Stomach smooth muscle (tissue), 2 donors: ENCODE results near the gene RAMAC.

Experiments
- H3K27ac ChIP-seq: one replicate; pipeline ENCODE4 v1.7.0; 2013; ENCODE audit warnings: mild to moderate bottlenecking, low read length, inconsistent platforms
- H3K27me3 ChIP-seq, 2 donors: one replicate each; pipeline ENCODE4 v1.7.0; 2013; ENCODE audit warnings: low read length in 2 of 2; ENCODE audit not compliant: insufficient read depth in 2 of 2, control insufficient read depth in 1 of 2
- H3K36me3 ChIP-seq, 2 donors: one replicate each; pipeline ENCODE4 v1.7.0; 2013; ENCODE audit warnings: low read length in 2 of 2; ENCODE audit not compliant: control insufficient read depth in 2 of 2, insufficient read depth in 2 of 2
- H3K4me1 ChIP-seq: one replicate; pipeline ENCODE4 v1.7.0; 2013; ENCODE audit warnings: low read length; ENCODE audit not compliant: control insufficient read depth, insufficient read depth
- H3K4me3 ChIP-seq, 2 donors: one replicate each; pipeline ENCODE4 v1.7.0; 2013; ENCODE audit warnings: low read length in 2 of 2
- H3K9ac ChIP-seq, 2 donors: one replicate each; pipeline ENCODE4 v1.7.0; 2013; ENCODE audit warnings: low read length in 2 of 2, mild to moderate bottlenecking in 1 of 2
- H3K9me3 ChIP-seq, 2 donors: one replicate each; pipeline ENCODE4 v1.7.0; 2013; ENCODE audit warnings: low read length in 2 of 2; ENCODE audit not compliant: control insufficient read depth in 2 of 2
- donor health status: healthy.
- donor health status: Pancreatic carcinoma.

RAMAC gene

DNA sequence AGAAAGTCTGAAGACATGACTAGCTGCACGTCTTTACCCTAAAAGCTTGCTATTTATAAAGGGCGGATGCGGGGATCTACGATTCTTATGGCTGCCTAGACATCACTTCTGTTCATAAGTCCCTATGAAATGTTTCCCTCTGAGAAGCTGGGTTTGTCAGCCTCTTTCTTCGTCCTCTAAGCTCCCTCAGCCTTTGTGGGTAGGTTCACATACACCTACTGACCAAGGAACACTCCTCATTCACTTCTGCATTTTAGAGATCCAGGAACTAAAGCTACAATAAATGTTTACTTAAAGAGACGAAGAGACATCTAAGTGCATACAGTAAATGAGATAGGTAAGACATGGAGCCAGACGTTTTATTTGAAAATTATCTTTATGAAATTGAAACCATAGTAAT, 16.7 kb upstream of the RAMAC start:
- Histone ChIP-seq H3K27ac (no peak overlapping the region), H3K4me3 (no peak overlapping the region), H3K27me3 (no peaks in the 10 kb centered on the region), H3K9ac (no peak overlapping the region), H3K9me3 (no peaks in the 10 kb centered on the region), H3K36me3 (no peaks in the 10 kb centered on the region), H3K4me1 (no peaks in the 10 kb centered on the region)

DNA sequence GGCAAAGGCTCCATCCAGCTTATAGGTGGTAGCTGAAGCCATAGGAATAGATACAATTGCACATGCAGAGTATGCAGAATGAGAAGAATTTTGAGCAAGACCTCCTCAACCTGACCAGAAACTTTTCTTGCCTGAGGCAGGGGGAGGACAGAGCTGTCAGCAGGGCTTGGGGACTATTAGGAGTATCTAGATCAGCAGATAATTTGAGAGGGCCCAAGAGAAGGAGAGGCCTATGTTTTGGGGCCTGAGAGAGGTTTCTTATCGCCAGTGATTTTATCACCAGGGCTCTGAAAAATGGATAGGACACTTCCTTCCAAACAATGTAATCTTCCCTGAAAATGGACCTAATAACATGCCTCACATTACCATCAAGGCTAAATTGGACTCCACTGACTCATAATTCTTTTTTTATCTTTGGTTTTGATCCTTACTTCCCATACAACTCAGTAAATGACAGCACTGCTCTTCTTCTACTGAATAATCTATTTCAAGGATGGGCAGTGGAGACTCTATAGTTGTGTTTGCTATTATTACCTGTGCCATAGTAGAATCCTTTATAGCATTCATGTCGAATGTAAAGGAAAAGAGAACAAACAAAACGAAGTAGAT, 15.8 kb upstream of the RAMAC start:
- Histone ChIP-seq H3K27me3 (no peaks in the 10 kb centered on the region), H3K9ac (no peak overlapping the region), H3K4me1 (no peaks in the 10 kb centered on the region), H3K4me3 (no peak overlapping the region), H3K36me3 (no peaks in the 10 kb centered on the region), H3K27ac (no peak overlapping the region), H3K9me3 (no peaks in the 10 kb centered on the region)

DNA sequence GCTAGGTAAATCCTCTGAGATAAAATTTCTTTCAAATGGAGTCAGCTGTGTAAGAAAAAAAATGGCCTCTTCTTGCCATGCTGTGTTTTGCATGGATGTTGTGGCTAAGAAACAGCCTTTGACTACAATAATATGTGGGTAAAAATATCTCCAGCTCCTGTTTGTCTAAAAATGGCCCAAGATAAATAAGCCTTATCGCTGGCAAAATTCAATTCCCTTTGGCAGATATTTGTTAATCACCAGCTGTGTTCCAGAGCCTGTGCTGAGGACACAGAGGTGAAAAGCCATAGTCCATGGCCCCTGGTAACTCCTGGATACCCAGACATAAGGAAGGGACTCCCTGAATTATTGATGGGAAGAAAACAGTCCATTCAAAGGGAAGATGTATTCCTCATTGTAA, 15.3 kb upstream of the RAMAC start:
- no peak overlapping the region for H3K4me3 ChIP-seq
- no peak overlapping the region for H3K9ac ChIP-seq
- H3K27me3 ChIP-seq: no peaks in the 10 kb centered on the region
- no peaks in the 10 kb centered on the region for H3K4me1 ChIP-seq
- H3K9me3 ChIP-seq: no peaks in the 10 kb centered on the region
- no peak overlapping the region for H3K27ac ChIP-seq
- no peaks in the 10 kb centered on the region for H3K36me3 ChIP-seq

DNA sequence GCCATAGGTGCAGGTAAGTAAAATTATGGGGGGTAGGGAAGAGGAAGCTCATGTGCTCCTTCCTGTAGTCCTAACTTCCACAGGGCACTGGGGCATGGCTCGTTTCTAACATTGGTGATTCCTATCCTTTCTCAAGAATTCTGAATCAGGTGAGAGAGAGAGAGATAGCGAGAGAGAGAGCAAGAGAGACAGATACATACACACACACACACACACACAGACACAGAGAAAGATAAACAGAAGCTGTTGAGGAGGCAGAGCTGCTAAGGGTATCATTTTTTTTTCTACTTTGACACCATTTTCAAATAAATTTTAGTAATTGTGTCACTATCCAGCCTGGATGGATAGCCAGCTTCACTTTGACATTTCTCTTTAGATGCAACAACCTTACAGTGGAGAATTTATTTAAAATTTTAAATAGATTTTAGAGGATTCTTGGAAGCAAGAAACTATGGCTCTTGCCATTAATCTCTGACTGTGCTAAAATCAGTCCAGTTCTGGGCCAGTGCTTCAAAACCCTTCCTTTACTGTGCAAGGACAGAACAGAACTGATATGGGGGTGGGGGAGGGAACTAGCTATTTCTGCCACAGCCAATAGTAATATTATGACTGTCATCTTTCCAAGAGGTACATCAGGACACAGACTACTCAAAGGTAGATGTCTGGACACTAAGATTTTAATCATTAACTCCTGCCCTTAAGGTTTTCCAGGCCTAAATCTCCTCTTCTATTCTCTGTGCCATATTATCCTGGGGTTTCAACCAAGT, 14.6 kb upstream of the RAMAC start:
- Histone ChIP-seq H3K9ac (no peak overlapping the region), H3K4me3 (no peak overlapping the region), H3K9me3 (no peaks in the 10 kb centered on the region), H3K36me3 (no peaks in the 10 kb centered on the region), H3K4me1 (no peaks in the 10 kb centered on the region), H3K27me3 (no peaks in the 10 kb centered on the region), H3K27ac (no peak overlapping the region)

DNA sequence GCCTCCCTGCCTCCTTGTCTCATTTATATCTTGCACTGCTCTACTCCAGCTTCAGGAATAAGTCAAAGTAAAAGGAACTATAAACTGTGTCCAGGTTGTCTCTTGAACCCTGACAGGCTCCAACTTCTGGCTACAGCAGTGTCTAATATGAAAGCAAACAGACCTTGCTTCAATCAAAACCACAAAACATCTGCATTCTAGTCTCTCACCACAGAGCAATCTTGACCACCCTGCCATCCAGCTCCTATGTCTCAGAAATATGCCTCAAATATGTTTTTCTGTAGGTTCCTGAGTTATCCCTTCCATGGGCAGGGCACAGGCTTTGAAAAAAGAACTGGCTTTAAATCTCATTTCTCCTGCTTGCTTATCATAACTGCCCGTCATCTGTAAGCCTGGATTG, 13.0 kb upstream of the RAMAC start:
- Histone ChIP-seq H3K4me3 (no peak overlapping the region), H3K27ac (no peak overlapping the region), H3K4me1 (no peaks in the 10 kb centered on the region), H3K9ac (no peak overlapping the region), H3K27me3 (no peaks in the 10 kb centered on the region), H3K36me3 (no peaks in the 10 kb centered on the region), H3K9me3 (no peaks in the 10 kb centered on the region)

DNA sequence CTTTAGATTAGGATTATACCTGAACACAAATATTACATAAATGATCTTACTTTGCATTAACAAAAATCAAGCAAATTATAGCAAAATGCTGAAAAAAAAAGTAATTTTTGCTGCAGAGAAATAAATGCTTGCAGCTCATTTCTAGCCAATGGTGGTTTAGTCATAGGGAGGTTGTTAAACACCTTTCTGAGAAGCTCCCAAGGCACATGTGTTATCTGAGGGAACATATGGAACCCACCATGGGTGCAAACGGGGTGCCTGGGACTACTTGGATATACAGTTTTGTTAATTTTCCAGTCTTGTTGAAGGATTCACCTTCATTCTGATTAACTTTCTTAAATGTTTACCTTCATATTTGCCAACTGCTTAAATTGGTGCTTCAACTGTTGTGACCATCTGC, 8.9 kb upstream of the RAMAC start:
- no peaks in the 10 kb centered on the region for H3K27me3 ChIP-seq
- H3K27ac ChIP-seq: no peak overlapping the region
- no peaks in the 10 kb centered on the region for H3K9me3 ChIP-seq
- no peaks in the 10 kb centered on the region for H3K4me1 ChIP-seq
- H3K9ac ChIP-seq: no peak overlapping the region
- H3K4me3 ChIP-seq: no peak overlapping the region
- H3K36me3 ChIP-seq: no peaks in the 10 kb centered on the region

DNA sequence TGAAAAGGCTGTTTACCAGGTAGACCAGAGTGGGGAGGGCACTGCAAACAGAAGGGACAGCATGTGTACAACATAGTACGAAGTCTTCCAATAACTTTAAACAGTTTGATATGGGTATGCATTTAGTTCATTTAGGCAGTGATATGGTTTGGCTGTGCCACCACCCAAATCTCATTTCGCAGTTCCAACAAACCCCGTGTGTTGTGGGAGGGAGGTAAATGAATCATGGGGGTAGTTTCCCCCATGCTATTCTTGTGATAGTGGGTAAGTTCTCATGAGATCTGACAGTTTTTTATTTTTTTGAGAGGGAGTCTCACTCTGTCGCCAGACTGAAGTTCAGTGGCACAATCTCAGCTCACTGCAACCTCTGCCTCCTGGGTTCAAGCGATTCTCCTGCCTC, 7.6 kb upstream of the RAMAC start:
- Histone ChIP-seq H3K27ac (no peak overlapping the region), H3K9me3 (no peaks in the 10 kb centered on the region), H3K9ac (no peak overlapping the region), H3K4me3 (no peak overlapping the region), H3K36me3 (no peaks in the 10 kb centered on the region), H3K27me3 (no peaks in the 10 kb centered on the region), H3K4me1 (no peaks in the 10 kb centered on the region)

DNA sequence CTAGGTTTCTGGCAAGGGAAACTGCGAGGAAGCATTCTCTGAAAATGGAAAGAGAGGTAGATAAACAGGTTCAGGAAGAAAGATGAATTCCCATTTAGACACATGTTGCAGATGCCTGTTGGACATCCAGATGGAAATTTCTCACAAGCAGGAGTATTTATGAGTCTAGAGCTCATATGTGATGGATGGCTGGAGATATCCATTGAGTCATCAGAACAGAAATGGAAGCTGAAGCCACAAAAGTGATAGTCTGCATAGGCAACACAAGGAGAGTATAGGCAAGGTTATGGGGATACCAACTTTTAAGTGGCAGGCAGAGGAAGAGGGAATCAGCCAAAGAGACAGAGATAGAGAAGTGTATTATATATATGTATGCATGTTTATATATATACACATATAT, 6.3 kb upstream of the RAMAC start:
- H3K4me1 ChIP-seq: no peaks in the 10 kb centered on the region
- H3K4me3 ChIP-seq: no peak overlapping the region
- no peaks in the 10 kb centered on the region for H3K9me3 ChIP-seq
- H3K27ac ChIP-seq: no peak overlapping the region
- no peaks in the 10 kb centered on the region for H3K27me3 ChIP-seq
- H3K36me3 ChIP-seq: no peaks in the 10 kb centered on the region
- no peak overlapping the region for H3K9ac ChIP-seq

DNA sequence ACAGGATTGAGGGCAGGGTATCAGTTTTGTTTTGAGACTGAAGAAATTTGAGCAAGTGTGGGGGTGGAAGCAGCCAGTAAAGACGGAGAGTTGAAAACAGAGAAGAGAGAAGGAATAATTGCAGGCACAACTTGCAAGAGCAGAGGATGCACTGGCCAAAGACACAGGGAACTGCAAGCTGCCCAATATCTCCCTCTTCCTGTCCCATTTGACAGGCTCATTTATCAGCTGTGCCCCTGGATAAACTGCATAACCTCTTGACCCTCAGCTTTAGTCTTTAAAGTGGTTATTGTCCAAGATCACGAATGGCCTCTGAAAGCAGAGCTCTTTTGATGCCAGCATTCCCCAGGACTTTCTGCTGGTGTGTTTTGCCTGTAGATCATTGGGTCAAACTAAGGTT, 5.0 kb upstream of the RAMAC start:
- Histone ChIP-seq H3K4me1 (peaks cover 6% of the 10 kb centered on the region), H3K4me3 (no peak overlapping the region), H3K27ac (no peak overlapping the region), H3K9ac (no peak overlapping the region), H3K36me3 (no peaks in the 10 kb centered on the region), H3K9me3 (no peaks in the 10 kb centered on the region), H3K27me3 (no peaks in the 10 kb centered on the region)

DNA sequence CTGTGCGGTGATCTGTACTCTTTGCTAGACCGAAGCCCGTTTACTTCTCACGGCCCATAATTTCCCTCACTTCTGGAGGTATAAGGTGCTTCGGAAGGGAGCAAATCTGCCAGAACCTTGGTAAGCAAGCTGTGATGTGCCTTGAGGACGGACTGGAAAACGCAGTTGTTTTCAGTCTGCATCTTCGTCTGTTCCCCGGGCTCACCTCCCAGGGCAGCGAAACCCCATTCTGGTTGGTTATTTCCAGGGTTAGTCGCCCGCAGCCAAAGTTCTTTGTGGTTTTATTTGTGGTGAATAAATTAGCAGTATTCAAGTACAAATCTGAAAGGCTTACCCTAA, 401 bp downstream of the RAMAC start:
- peak overlapping the region; percentile 81 to 97 for H3K9ac ChIP-seq
- H3K36me3 ChIP-seq: peaks cover 6 to 9% of the 10 kb centered on the region in 2 donors
- peak overlapping the region; percentile 71 for H3K27ac ChIP-seq
- H3K27me3 ChIP-seq: no peaks in the 10 kb centered on the region
- H3K4me3 ChIP-seq: peak overlapping the region; percentile 93 to 100
- H3K9me3 ChIP-seq: no peaks in the 10 kb centered on the region
- peaks cover 10% of the 10 kb centered on the region for H3K4me1 ChIP-seq

DNA sequence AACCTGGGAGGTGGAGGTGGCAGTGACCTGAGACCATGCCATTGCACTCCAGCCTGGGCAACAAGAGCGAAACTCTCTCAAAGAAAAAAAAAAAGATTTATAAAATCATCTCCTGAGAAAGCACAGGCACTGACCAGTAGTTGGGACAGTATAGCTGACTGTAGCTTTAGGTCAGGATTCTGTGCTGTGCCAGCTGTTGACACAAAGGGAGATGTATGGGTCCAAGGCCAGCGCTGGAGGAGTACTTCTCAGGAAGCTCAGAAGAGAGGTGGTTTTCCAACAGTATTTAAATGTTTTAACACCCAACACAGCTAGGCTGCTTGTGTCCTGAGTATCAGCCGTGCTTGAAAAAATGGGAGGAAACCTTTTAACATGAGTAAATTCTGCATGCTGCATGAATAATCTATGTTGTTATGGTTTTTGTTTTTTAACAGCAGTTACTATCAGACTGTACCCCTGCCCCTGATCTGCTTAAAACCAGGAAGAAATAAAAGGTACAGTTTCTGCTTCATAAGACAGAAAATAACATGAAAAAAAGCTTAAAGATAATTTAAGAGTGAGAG, 6.5 kb downstream of the RAMAC start:
- Histone ChIP-seq H3K27ac (no peak overlapping the region), H3K9ac (no peak overlapping the region)

More for the DNA sequence above, 6.5 kb downstream of the RAMAC start:
- H3K36me3 ChIP-seq: peaks cover 6 to 9% of the 10 kb centered on the region in 2 donors
- no peaks in the 10 kb centered on the region for H3K9me3 ChIP-seq
- no peaks in the 10 kb centered on the region for H3K4me1 ChIP-seq
- H3K4me3 ChIP-seq: no peak overlapping the region
- H3K27me3 ChIP-seq: no peaks in the 10 kb centered on the region
